GM12891 (cell line): Measurements from ENCODE around the gene CEBPE.

Source experiments
- POLR2A ChIP-seq: IDR thresholded peaks from 2 replicates; pipeline ENCODE4 v1.6.1; 2011; ENCODE audit warnings: low read depth, low read length, control low read depth
- TAF1 ChIP-seq: IDR thresholded peaks from 2 replicates; pipeline ENCODE4 v1.6.1; 2011; ENCODE audit warnings: low read depth, low read length, control low read depth

DNA sequence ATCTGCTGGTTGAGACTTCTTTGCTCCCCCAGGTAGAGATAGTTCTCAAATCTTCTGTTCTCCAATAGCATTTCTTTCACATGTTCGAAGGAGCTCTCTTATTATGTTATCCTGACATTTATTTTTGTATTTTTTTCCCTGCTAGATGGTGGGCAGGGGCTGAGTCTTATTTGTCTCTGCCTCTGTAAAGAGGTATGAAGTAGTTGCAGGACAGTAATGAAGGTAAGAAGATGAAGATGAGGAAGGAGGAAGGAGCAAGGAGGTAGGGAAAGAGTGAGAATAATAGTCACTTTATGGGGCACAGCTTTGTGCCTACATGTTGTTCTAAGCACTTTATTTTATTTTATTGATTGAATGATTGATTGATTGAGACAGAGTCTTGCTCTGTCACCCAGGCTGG is 9.3 kb downstream of the CEBPE start:
- no peak for TF ChIP-seq TAF1
- no peak for TF ChIP-seq POLR2A
